ENCODE data around the gene MRGPRX4.
"Not testable (repeated sequence)": the region's sequence is repeated elsewhere in the genome, so short reads cannot be mapped to it uniquely, and the experiment has no call there.

MRGPRX4 gene

GRCh38 chr11:18168372-18168771 lies 4.3 kb upstream of the MRGPRX4 start:
- FAIRE-seq (no peak), DNase-seq (ENCODE audit: insufficient read length, low spot score) (no peak)
- TF ChIP-seq POLR2A (IDR thresholded peaks at IDR 0.05; ENCODE audit: low read depth, low read length) (no peak), POU2F2 (IDR thresholded peaks at IDR 0.05; ENCODE audit: low read depth, low read length) (no peak), TAF1 (IDR thresholded peaks at IDR 0.05; ENCODE audit: low read depth, low read length) (no peak), POLR2AphosphoS5 (IDR thresholded peaks at IDR 0.05; ENCODE audit: low read depth, low read length) (no peak), PAX5 (IDR thresholded peaks at IDR 0.05; ENCODE audit: insufficient read depth, low read length, severe bottlenecking) (no peak), SPI1 (IDR thresholded peaks at IDR 0.05; ENCODE audit: low read depth, low read length) (no peak)

GRCh38 chr11:18171377-18172000 lies 1.1 kb upstream of the MRGPRX4 start:
- no peak for TF ChIP-seq POU2F2 (IDR thresholded peaks at IDR 0.05; ENCODE audit: low read depth, low read length)
- no peak for TF ChIP-seq POLR2A (IDR thresholded peaks at IDR 0.05; ENCODE audit: low read depth, low read length)
- TF ChIP-seq PAX5 (IDR thresholded peaks at IDR 0.05; ENCODE audit: insufficient read depth, low read length, severe bottlenecking), result no peak
- TF ChIP-seq TAF1 (IDR thresholded peaks at IDR 0.05; ENCODE audit: low read depth, low read length), result no peak
- TF ChIP-seq POLR2AphosphoS5 (IDR thresholded peaks at IDR 0.05; ENCODE audit: low read depth, low read length), result no peak
- no peak for TF ChIP-seq SPI1 (IDR thresholded peaks at IDR 0.05; ENCODE audit: low read depth, low read length)
- no peak for DNase-seq (ENCODE audit: insufficient read length, low spot score)
- no peak for FAIRE-seq

GRCh38 chr11:18173225-18173866 lies 709 bp downstream of the MRGPRX4 start:
- FAIRE-seq (peak; percentile 91), DNase-seq (ENCODE audit: insufficient read length, low spot score) (no peak)

GRCh38 chr11:18188796-18189195 lies 16.2 kb downstream of the MRGPRX4 start:
- FAIRE-seq (no peak), DNase-seq (ENCODE audit: insufficient read length, low spot score) (no peak)
- no peak for TF ChIP-seq POLR2AphosphoS5 (IDR thresholded peaks at IDR 0.05; ENCODE audit: low read depth, low read length)
- TF ChIP-seq POLR2A (IDR thresholded peaks at IDR 0.05; ENCODE audit: low read depth, low read length), result no peak
- no peak for TF ChIP-seq POU2F2 (IDR thresholded peaks at IDR 0.05; ENCODE audit: low read depth, low read length)
- TF ChIP-seq PAX5 (IDR thresholded peaks at IDR 0.05; ENCODE audit: insufficient read depth, low read length, severe bottlenecking), result no peak
- TF ChIP-seq TAF1 (IDR thresholded peaks at IDR 0.05; ENCODE audit: low read depth, low read length), result no peak
- TF ChIP-seq SPI1 (IDR thresholded peaks at IDR 0.05; ENCODE audit: low read depth, low read length), result no peak

More at GRCh38 chr11:18173225-18173866, 709 bp downstream of the MRGPRX4 start:
- TF ChIP-seq SPI1 (IDR thresholded peaks at IDR 0.05; ENCODE audit: low read depth, low read length) (peak; percentile 54), POLR2AphosphoS5 (IDR thresholded peaks at IDR 0.05; ENCODE audit: low read depth, low read length) (no peak)

- not testable (repeated sequence) for FAIRE-seq; DNase-seq (ENCODE audit: insufficient read length, low spot score)
Measured at GRCh38 chr11:18189476-18190245, 17.0 kb downstream of the MRGPRX4 start.

GRCh38 chr11:18191376-18191775 lies 18.7 kb downstream of the MRGPRX4 start:
- DNase-seq (ENCODE audit: insufficient read length, low spot score) (no peak), FAIRE-seq (no peak)
- no peak for TF ChIP-seq PAX5 (IDR thresholded peaks at IDR 0.05; ENCODE audit: insufficient read depth, low read length, severe bottlenecking)
- no peak for TF ChIP-seq POU2F2 (IDR thresholded peaks at IDR 0.05; ENCODE audit: low read depth, low read length)
- peak; percentile 85 for TF ChIP-seq SPI1 (IDR thresholded peaks at IDR 0.05; ENCODE audit: low read depth, low read length)

- peak; percentile 57 for FAIRE-seq
Measured at GRCh38 chr11:18193010-18193409, 20.4 kb downstream of the MRGPRX4 start.

GRCh38 chr11:18196532-18196931 lies 23.9 kb downstream of the MRGPRX4 start:
- DNase-seq (ENCODE audit: insufficient read length, low spot score) (no peak), FAIRE-seq (no peak)
- TF ChIP-seq POLR2A (IDR thresholded peaks at IDR 0.05; ENCODE audit: low read depth, low read length) (no peak), POU2F2 (IDR thresholded peaks at IDR 0.05; ENCODE audit: low read depth, low read length) (no peak), SPI1 (IDR thresholded peaks at IDR 0.05; ENCODE audit: low read depth, low read length) (no peak), TAF1 (IDR thresholded peaks at IDR 0.05; ENCODE audit: low read depth, low read length) (no peak), PAX5 (IDR thresholded peaks at IDR 0.05; ENCODE audit: insufficient read depth, low read length, severe bottlenecking) (no peak), POLR2AphosphoS5 (IDR thresholded peaks at IDR 0.05; ENCODE audit: low read depth, low read length) (no peak)

More at GRCh38 chr11:18193010-18193409, 20.4 kb downstream of the MRGPRX4 start:
- no peak for DNase-seq (ENCODE audit: insufficient read length, low spot score)
- TF ChIP-seq TAF1 (IDR thresholded peaks at IDR 0.05; ENCODE audit: low read depth, low read length) (no peak), POU2F2 (IDR thresholded peaks at IDR 0.05; ENCODE audit: low read depth, low read length) (no peak), SPI1 (IDR thresholded peaks at IDR 0.05; ENCODE audit: low read depth, low read length) (peak; percentile 75)

GRCh38 chr11:18197738-18198137 lies 25.1 kb downstream of the MRGPRX4 start:
- FAIRE-seq; DNase-seq (ENCODE audit: insufficient read length, low spot score): not testable (repeated sequence)

- no peak for TF ChIP-seq POLR2AphosphoS5 (IDR thresholded peaks at IDR 0.05; ENCODE audit: low read depth, low read length)
- TF ChIP-seq POU2F2 (IDR thresholded peaks at IDR 0.05; ENCODE audit: low read depth, low read length), result no peak
- TF ChIP-seq PAX5 (IDR thresholded peaks at IDR 0.05; ENCODE audit: insufficient read depth, low read length, severe bottlenecking), result no peak
- TF ChIP-seq POLR2A (IDR thresholded peaks at IDR 0.05; ENCODE audit: low read depth, low read length), result no peak
- TF ChIP-seq SPI1 (IDR thresholded peaks at IDR 0.05; ENCODE audit: low read depth, low read length), result no peak
- no peak for TF ChIP-seq TAF1 (IDR thresholded peaks at IDR 0.05; ENCODE audit: low read depth, low read length)
- peak; percentile 47 for FAIRE-seq
- DNase-seq (ENCODE audit: insufficient read length, low spot score), result peak; percentile 30
Measured at GRCh38 chr11:18203723-18204122, 31.1 kb downstream of the MRGPRX4 start.

Data from GM12891 (cell line).